ENCODE data around the gene VPS16. TPM values are rescaled to one million over a fixed set of nuclear protein-coding genes. Genes with fewer than 3 reads are reported as not detected.

Gene VPS16
- total and polyA plus RNA-seq, 12 donors: 13.0 to 44.7 (median 20.6) TPM

GRCh38 chr20:2872459-2873009, 32.0 kb downstream of the VPS16 start:
- 0 to 1% methylated on average over 49 of the region's 49 CpGs for WGBS, 2 donors
- Histone ChIP-seq H3K4me3 (peak overlapping the region; percentile 65 to 100 (median 91)), H3K4me1 (peaks cover 2 to 61% (median 40%) of the 10 kb centered on the region in 9 donors), H3K9me3 (no peaks in the 10 kb centered on the region), H3K36me3 (peaks cover 0 to 3% (median 0%) of the 10 kb centered on the region in 9 donors), H3K27me3 (no peaks in the 10 kb centered on the region), H3K27ac (peak overlapping the region in 7 of 10 donors; percentile 81 to 90 (median 84))
- TF ChIP-seq, protein P1, sequence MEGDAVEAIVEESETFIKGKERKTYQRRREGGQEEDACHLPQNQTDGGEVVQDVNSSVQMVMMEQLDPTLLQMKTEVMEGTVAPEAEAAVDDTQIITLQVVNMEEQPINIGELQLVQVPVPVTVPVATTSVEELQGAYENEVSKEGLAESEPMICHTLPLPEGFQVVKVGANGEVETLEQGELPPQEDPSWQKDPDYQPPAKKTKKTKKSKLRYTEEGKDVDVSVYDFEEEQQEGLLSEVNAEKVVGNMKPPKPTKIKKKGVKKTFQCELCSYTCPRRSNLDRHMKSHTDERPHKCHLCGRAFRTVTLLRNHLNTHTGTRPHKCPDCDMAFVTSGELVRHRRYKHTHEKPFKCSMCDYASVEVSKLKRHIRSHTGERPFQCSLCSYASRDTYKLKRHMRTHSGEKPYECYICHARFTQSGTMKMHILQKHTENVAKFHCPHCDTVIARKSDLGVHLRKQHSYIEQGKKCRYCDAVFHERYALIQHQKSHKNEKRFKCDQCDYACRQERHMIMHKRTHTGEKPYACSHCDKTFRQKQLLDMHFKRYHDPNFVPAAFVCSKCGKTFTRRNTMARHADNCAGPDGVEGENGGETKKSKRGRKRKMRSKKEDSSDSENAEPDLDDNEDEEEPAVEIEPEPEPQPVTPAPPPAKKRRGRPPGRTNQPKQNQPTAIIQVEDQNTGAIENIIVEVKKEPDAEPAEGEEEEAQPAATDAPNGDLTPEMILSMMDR (IDR thresholded peaks at IDR 0.05): peak in 7 of 9 donors; percentile 18 to 44 (median 31)
- intact Hi-C loops (cut with DNase I): loop anchor here in 2 of 10 donors (10.0 kb wide), 2 partner anchors 112 to 132 kb away; no protein-coding TSS in a partner anchor
- peak; percentile 29 to 80 (median 58) for ATAC-seq
- DNase-seq: peak; percentile 47 to 63

- DNase-seq (peak; percentile 93 to 94), ATAC-seq (peak; percentile 96 to 99 (median 97))
- H3K36me3 ChIP-seq: peaks cover 0 to 7% (median 0%) of the 10 kb centered on the region in 9 donors
- TF ChIP-seq, protein P1 (IDR thresholded peaks at IDR 0.05): no peak
- peaks cover 2 to 64% (median 40%) of the 10 kb centered on the region in 9 donors for H3K4me1 ChIP-seq
- no peaks in the 10 kb centered on the region for H3K9me3 ChIP-seq
- H3K4me3 ChIP-seq: peak within 1 kb of the TSS; percentile 65 to 100 (median 91)
- intact Hi-C loops (cut with DNase I): loop anchor here in 2 of 10 donors (10.0 kb wide), 2 partner anchors 112 to 132 kb away; no protein-coding TSS in a partner anchor
- H3K27ac ChIP-seq: peak within 1 kb of the TSS; percentile 68 to 93 (median 83)
- WGBS, 2 donors: 0 to 1% methylated on average over 65 to 83 of the region's 83 CpGs
- no peaks in the 10 kb centered on the region for H3K27me3 ChIP-seq
These were observed 32.6 kb downstream of the VPS16 start, which contains the start of gene PTPRA for GRCh38 chr20:2873010-2873746. PTPRA (plus strand) TSS chr20:2873481; CDS start chr20:2964278, 90,797 bp downstream.

- ATAC-seq (peak in 5 of 8 donors; percentile 16 to 53 (median 41)), DNase-seq (peak; percentile 57 to 66)
- TF ChIP-seq, protein P1 (IDR thresholded peaks at IDR 0.05): no peak
- intact Hi-C loops (cut with DNase I): loop anchor here in 2 of 10 donors (10.0 kb wide), 2 partner anchors 111 to 131 kb away; no protein-coding TSS in a partner anchor
- Histone ChIP-seq H3K4me3 (peak overlapping the region; percentile 65 to 100 (median 91)), H3K27ac (peak overlapping the region; percentile 68 to 93 (median 83)), H3K9me3 (no peaks in the 10 kb centered on the region), H3K4me1 (peaks cover 2 to 68% (median 43%) of the 10 kb centered on the region in 9 donors), H3K27me3 (no peaks in the 10 kb centered on the region), H3K36me3 (peaks cover 0 to 8% (median 0%) of the 10 kb centered on the region in 9 donors)
- WGBS, 2 donors: 0% methylated on average over 20 to 29 of the region's 29 CpGs
These were observed 33.1 kb downstream of the VPS16 start for GRCh38 chr20:2873747-2874041.

GRCh38 chr20:2874456-2874855, 33.9 kb downstream of the VPS16 start:
- TF ChIP-seq, protein P1 (IDR thresholded peaks at IDR 0.05): no peak
- ATAC-seq (no peak), DNase-seq (no peak)
- Histone ChIP-seq H3K9me3 (no peaks in the 10 kb centered on the region), H3K4me1 (peaks cover 2 to 75% (median 48%) of the 10 kb centered on the region in 9 donors), H3K27me3 (no peaks in the 10 kb centered on the region), H3K36me3 (peaks cover 0 to 8% (median 0%) of the 10 kb centered on the region in 9 donors), H3K4me3 (peak overlapping the region; percentile 65 to 100 (median 91)), H3K27ac (peak overlapping the region in 6 of 10 donors; percentile 41 to 93 (median 84))
- WGBS, 2 donors: 33 to 35% methylated on average over 7 of the region's 7 CpGs
- intact Hi-C loops (cut with DNase I): loop anchor here in 2 of 10 donors (10.0 kb wide), 2 partner anchors 110 to 130 kb away; no protein-coding TSS in a partner anchor

Data from heart right ventricle (tissue), 16 donors.